HG02571 (cell line): ENCODE data around the gene ALG11.
"Not testable (repeated sequence)": the region's sequence is repeated elsewhere in the genome, so short reads cannot be mapped to it uniquely, and the experiment has no call there.

Experiments used
- ATAC-seq: cut with Tn5 transposase; IDR thresholded peaks from one replicate; pipeline ENCODE4 v1.9.1; 2021; ENCODE audit warnings: mild to moderate bottlenecking, moderate library complexity; ENCODE audit not compliant: unreplicated experiment

The ALG11 gene

DNA sequence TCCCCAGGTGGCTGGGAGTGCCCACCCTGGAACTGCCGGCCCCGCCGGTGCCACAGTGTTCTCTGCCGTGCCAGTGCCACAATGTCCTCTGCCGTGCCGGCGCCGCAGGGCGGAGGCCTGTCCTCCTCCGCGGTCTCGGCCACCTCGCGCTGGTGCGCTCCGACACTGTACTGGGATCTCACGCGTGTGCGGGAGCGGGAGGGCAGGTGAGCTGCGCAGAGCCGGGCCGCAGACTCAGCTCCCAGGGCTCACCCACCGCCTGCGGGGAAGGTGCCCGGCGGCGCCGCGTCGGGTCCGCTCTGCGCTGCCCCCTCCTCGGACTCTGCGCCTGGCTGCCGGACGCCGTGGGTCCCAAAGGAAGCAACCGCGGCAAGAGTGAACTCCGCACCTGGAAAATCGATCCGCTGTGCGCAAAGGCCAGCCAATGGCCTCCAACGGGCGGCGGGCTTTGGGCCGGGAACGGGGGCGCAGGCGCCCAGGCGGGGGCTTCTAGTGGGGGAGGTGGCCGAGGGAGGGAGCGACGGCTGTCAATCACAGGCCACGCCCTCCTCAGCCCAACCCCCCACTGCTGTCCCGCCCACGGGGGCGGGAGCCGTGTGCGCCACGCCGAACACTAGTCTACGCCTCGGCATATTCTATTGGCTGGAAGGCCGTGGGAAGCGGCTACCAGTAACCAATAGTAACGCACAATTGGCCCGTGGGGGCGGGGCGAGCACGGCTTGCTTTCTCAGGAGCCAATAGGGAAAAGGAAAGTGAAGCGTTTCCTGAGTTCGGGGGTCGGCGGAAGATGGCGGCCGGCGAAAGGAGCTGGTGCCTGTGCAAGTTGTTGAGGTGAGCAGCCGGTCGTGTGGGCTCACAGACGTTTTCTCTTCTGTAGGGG is at the start of gene ALG11:
Gene ALG11, plus strand, starts transcription at position 767 of the 880 bp plus-strand sequence. Its CDS starts 21 bp downstream, at position 788.
- ATAC-seq = peak; percentile 99

DNA sequence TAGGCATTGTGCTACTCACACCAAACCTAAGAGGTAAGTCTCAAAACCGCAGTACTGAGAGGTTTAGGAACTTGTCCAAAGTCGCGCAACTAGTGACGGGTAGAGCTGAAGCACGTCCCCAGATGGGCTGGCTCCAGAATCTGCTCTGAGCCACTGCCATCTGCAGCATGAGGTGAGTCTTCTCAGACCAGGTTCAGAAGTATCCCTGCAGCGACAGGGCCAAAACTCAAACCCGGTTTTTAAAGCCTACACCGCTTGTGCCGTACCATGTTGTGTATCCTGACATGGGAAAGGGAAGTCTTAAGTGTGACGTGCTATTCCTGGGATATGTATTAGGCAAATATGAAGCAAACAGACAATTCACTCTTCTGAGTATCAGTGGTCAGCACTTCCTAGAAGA is 46.0 kb upstream of the ALG11 start:
- no peak for ATAC-seq

DNA sequence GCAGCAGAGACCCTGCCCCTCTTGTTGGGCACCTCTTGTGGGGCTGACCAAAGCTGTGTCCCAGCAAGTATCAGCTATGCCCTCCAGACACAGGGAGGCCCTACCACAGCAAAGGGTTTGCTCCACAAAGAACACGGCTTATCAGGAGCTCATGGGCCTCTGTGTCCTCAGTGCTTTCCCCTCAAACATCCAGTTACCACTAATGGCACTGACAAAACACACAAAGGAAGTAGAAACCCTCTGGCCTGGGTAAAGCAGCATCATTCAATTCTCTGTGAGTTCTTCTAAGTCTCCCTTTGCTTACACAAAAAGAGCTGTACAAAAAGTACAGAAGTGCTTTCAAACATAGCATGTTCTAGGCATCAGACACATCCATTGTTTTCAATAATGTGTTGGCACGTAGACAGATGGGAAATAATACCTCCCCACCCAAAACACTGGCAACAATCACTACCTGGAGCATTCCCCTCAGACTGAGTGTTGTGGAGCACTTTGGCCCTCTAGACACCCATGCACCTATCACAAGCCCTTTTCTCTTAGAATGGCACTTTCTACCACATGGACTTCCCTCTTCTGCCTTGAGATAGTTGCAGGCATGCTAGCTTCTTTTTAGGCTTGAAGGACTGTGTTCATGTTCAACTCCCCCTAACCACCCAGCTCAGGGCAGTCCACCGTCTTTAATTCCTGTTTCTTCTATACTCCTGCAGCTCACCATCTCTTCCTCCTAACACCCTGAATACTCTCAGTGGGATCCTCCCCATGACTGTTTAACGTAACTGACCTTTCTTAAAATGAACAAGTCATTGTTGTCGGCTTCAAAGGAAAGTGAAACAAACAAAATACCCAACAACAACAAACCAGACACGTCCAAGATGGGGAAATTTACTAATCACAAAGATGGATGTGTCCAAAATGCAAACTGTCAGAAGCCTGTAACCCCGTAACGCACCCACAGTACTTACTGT is 44.4 kb upstream of the ALG11 start:
- ATAC-seq = no peak

DNA sequence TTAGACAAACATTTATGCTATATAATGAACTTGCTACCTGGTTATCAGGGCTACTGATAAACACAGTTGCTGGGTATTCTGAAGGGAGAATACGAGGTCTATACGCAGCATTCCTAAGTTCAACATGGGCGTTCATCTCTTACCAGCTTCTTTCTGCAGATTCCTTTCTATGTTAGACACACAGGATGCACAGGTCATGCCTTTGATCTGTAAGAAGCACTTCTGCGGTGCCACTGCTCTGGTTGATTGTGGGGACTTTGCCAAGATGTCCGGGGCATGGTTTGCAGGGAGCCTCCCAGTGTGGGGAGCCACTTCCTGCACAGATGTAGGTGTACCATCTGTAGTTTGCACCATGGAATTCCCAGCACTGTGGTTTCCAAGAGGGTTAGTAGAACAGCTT is 41.8 kb upstream of the ALG11 start:
- ATAC-seq = no peak

- no peak for ATAC-seq
Measured at GRCh38 chr13:51971520-51972426, 40.4 kb upstream of the ALG11 start.

DNA sequence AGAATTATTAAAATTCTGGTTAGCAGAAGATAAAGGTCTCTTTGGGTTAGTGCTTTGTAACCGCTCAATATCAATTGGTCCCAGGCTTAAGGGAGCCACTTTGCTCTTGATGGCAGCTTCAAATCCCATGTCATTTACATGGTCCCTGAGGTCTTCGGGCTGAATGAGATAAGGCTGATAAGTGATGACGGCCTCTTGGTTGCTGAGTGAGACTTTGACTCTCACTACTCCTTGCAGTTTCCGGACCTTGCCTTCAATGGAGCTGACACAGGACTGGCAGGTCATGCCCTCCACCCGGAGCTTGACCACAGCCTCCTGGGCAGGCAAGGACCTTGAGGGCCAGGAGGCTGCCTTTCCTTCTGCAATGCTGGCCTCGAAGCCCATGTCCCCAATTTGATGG is 37.7 kb upstream of the ALG11 start:
- no peak for ATAC-seq

GRCh38 chr13:51976423-51976822 is 35.8 kb upstream of the ALG11 start:
- no peak for ATAC-seq

DNA sequence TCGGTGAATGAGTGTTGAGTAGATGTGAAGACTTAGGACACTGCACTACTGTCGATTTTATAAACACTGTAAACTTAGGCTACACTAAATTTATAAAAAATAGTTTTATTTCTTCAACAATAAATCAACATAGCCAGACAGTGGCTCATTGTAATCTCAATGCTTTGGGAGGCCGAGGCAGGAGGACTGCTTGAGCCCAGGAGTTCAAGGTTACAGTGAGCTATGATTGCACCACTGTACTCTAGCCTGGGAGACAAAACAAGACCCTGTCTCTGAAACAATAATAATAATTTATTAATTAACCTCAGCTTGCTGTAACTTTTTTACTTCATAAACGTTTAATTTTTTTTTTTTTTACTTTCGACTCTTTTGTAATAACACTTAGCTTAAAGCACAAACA is 35.3 kb upstream of the ALG11 start:
- no peak for ATAC-seq

DNA sequence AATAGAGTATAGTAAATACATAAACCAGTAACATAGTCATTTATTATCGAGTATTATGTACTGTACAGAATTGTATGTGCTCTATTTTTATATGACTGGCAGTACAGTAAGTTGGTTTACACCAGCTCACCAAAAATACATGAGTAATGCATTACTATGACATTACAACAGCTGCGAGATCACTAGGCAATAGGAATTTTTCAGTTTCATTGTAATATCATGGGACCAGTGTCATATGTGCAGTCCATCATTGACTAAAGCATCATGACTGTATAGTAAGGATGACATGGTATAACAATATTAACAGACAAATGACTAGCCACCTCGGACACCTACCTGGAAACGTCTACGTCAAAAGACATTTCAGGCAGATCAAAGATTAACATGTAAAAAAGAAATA is 34.6 kb upstream of the ALG11 start:
- ATAC-seq = no peak

DNA sequence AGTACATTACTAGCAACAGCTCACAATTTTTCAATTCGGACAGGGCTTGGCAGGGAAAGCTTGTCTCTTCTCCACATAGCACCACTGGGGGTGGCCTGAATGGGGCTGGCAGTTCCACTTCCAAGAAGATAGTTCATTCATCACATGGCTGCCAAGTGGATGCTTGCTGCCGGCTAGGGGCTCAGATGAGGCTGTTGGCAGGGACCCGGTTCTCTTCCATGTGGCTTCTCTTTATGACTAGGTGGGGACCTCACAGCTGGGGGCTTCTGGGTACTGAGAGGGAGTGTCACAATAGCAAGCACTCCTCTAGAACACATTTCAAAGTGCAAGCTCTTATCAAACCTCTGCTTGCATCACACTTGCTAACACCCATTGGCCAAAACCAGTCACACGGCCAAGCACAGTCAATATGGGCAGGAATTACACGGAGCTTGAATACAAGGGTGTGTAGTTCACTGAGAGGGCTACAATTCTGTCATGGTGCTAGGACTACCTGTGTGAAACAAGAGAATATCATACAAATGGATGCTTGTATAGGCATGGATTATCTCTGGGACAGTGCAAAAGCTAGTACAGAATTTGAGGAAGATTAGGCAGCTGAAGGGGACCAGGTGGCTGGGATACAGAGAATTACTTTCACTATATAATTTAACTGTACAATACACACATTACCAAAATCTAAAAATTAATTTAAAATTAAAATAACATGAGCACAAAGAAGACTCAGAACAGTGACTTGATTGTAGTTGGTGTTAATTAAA is 33.2 kb upstream of the ALG11 start:
- no peak for ATAC-seq

GRCh38 chr13:51980908-51981307 is 31.3 kb upstream of the ALG11 start:
- no peak for ATAC-seq

DNA sequence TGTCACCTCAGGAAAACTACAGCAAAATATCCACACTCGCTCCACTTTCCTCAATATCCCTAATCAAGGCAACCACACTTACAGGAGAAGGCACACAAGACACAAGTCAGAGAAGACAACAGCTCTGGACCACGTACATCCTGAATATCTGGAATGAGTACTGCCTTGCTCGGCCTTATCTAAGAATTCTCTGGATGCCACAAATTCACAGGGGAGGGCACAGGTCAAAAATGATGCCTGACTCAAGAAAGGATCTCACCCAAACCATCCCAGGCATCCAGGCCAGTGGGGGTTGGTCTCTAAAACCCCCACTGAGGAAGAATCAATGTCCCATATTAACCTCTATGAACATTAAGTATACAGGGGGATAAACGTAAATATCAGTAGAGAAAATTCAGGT is 30.8 kb upstream of the ALG11 start:
- ATAC-seq = no peak

GRCh38 chr13:51983292-51983691 is 28.9 kb upstream of the ALG11 start:
- ATAC-seq = not testable (repeated sequence)

GRCh38 chr13:51984904-51985303 is 27.3 kb upstream of the ALG11 start:
- not testable (repeated sequence) for ATAC-seq

- ATAC-seq = no peak
Measured at GRCh38 chr13:51988988-51989618, 23.1 kb upstream of the ALG11 start.

GRCh38 chr13:51993713-51994112 is 18.5 kb upstream of the ALG11 start:
- ATAC-seq = no peak

GRCh38 chr13:51995677-51996551 is 16.3 kb upstream of the ALG11 start:
- ATAC-seq = no peak

DNA sequence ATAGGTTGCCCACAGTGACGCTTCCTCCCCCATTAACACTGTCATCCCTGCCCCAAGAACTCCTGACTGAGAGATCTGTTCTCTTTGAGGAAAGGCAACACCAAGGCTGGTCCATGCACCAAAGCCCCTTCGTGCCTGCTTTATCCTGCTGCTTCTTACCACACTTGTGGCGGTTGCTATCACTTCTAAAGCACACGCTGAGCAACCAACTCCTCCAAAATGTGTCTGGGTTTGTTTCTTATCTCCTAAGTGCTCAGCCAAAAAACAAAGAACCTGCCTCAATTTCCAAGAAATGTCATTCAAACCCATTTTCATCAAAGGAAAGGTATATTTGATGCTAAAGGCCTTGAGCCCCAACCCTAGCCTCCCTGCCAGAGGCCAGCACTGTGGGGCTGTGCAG is 15.6 kb upstream of the ALG11 start:
- no peak for ATAC-seq
